GM19467 (cell line): Measurements from ENCODE around the gene SLC36A2.
"Not testable (repeated sequence)": the region's sequence is repeated elsewhere in the genome, so short reads cannot be mapped to it uniquely, and the experiment has no call there.

Source experiments
- ATAC-seq: cut with Tn5 transposase; IDR thresholded peaks from one replicate; pipeline ENCODE4 v1.9.1; 2021; ENCODE audit warnings: mild to moderate bottlenecking, moderate library complexity; ENCODE audit not compliant: unreplicated experiment

SLC36A2 gene

GRCh38 chr5:151327585-151327984, 19.8 kb downstream of the SLC36A2 start:
- no peak for ATAC-seq

DNA sequence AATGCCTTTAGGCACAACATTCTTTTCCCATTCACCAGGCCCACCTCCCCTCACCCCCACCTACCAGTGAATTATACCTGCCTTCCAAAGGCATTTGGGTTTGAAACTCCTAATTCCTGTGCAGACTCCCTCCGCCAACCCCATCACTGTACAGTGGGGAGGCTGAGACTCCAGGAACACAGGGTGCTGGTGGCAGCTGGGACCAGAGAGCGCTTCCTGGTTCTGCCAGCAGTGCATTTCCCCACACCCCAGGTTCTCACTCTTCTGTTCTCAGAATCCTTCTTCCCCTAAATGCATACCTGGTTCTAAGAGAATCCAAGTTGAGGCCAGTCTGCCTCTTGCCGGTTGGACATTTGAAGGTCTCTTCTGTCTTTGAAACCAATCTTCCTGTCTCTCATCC, 21.1 kb downstream of the SLC36A2 start:
- no peak for ATAC-seq

DNA sequence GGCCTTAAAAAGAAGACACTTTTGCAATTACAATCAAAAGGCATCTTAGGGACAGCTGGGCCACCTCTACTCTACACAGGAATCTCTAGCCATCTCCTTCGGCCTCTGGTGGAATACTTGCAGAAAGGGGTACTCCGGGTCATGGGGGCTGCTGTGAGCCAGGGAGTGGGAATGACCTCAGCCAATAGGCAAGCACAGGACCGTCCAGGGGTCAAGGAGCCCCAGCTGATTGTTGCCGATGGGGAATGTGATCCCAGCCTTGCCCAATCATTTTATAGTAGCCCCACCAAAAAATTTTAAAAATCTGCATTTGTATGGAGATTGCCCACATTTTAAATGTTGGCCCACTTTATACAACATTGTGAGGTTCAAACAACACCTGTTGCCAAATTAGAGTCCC, 26.9 kb downstream of the SLC36A2 start:
- ATAC-seq = no peak

GRCh38 chr5:151318850-151319732, 28.3 kb downstream of the SLC36A2 start:
- ATAC-seq = peak; percentile 78

GRCh38 chr5:151317871-151318270, 29.5 kb downstream of the SLC36A2 start:
- no peak for ATAC-seq

DNA sequence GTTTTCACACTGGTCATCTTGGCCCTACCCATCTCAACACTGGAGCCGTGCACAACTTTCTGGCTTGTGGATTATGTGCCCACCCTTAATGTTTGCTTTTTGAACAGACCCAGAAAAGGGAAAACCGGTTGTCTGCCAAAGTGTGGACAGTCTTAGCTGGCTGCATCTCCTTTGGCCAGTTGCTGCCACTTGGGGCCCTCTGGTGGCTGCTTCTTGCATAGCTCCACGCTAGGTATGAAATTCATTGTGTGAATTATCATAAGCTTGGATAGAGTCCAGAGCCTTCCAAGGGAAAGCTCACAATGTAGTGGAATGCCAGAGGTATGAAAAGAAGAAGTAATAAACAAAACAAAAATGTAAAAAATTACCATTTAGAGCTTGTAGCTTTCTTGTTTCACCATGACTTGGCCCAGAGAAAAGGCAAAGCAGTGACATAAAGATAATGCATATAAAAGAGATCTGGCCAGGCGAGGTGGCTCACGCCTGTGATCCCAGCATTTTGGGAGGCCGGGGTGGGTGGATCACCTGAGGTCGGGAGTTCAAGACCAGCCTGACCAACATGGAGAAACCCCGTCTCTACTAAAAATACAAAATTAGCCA, 31.3 kb downstream of the SLC36A2 start:
- peak; percentile 78 for ATAC-seq

DNA sequence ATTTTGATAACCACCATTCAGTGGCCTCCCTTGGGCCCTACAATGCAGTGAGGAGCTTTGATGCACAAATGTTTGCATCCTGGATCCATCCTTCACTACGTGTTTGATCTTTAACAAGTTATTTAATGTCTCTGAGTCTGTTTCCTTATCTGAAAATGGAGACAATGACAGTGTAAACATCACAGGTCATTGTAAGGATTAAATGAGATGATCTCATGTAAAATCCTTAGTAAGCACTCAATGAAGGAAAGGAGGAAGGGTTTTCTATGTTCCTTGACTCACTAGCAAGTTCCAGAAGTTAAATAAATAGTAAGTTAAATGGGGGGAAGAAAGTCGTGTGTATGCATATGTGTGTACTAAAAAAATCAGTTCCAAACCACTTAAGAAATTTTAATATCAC, 34.0 kb downstream of the SLC36A2 start:
- ATAC-seq = no peak

- ATAC-seq = no peak
Observed at GRCh38 chr5:151312756-151313324, 34.5 kb downstream of the SLC36A2 start.

- ATAC-seq = no peak
Observed at GRCh38 chr5:151310932-151311331, 36.4 kb downstream of the SLC36A2 start.

DNA sequence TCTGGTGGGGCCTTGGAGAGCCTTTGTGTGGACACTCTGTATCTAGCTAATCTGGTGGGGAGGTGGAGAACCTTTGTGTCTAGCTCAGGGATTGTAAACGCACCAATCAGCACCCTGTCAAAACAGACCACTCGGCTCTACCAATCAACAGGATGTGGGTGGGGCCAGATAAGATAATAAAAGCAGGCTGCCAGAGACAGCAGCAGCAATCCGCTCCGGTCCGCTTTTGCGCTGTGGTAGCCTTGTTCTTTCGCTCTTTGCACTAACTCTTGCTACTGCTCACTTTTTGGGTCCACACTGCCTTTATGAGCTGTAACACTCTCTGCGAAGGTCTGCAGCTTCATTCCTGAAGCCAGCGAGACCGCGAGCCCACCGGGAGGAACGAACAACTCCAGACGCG, 37.5 kb downstream of the SLC36A2 start:
- not testable (repeated sequence) for ATAC-seq

- ATAC-seq = not testable (repeated sequence)
Observed at GRCh38 chr5:151309266-151309665, 38.1 kb downstream of the SLC36A2 start.

DNA sequence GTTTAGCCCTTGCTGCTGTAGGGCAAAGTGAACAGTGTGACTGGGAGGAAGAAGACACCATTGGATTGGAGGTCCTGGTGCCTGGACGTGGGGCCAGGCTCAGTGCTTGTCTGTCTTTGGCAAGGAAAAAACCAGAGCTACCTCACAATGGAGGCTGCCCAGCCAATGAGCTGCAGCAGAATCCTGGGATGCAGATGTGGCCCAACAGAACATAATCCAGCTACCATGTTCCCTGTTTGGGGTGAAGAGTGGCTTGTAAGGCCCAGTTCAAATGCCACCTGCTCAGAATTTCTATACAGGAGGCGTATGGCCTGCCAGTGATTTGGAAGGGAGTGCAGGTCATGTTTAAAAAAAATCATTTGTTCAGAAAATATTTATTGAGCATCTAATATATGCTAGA, 43.7 kb downstream of the SLC36A2 start, which contains the start of gene SLC36A3:
Gene SLC36A3 (minus strand): TSS at position 101 of the 400 bp plus-strand sequence. CDS start 412 bp downstream, outside the sequence.
- no peak for ATAC-seq

DNA sequence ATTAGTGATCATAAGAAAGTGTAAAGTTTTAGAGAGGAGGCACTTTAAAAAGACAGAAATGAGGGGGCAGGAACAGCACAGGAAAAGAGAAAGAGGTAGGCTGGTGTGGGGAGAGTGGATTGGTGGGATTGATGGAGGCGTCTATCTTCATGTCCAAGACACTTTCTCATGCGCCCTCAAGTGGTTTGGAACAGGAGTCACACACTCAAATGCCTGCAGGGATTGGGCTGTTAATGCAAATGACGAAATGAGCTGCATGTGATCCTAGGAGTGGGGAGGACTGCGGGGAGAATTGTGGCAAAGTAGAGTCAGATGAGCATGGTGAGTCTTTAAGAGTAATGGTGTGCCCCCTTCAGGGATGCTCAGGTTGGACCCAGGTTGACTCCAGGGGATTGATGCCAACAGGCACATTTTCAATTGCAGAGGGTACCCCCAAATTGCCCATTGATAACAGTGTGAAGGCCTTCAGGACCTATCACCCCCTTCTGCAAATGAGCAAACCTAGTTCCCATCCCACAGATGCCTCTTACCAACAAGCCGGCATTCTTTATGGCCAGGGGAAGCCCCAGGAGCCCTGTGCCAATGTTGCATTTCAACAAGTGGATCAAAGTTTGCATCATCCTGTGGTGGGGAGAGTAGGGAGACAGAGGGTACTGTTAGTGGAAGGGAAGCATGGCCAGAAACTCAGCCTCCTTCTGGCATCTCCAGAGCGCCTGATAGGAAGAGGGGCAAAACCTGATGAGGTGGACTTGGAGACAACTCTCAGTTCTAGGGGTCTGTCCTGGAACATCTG, 49.1 kb downstream of the SLC36A2 start:
- no peak for ATAC-seq

DNA sequence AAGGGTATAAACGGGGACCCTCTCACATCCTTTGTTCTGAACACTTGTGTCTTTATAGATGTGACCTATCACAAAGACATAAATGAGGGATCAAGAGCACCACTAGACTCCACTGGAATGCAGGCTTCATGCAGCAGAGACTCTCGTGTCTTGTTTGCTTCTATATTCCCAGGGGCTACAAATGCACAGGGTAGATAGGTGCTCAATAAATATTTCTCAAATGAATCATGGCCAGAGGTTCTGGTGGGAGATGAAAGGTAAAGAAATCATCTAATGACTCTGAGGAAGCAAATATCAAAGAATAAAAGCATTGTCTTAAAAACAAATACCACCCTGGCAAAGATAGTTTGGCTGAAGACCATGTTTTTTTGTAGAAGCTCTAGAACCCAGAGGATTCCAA, 50.4 kb downstream of the SLC36A2 start:
- no peak for ATAC-seq

DNA sequence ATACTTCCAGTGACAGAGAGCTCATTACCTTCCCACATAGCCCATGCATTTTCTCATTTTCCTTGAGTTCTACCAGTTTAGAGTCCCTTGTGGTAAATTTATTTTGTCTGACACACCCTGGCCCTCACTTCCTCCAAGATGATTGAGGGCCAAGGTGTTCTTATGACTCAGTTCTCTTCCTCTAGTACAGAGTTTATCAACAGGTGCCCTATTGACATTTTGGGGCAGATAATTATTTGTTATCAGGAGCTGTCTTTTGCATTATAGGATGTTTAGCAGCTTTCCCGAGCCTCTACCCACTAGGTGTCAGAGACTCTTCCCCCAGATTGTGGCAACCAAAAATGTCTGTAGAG, 50.9 kb downstream of the SLC36A2 start:
- ATAC-seq = no peak

- ATAC-seq = no peak
Observed at GRCh38 chr5:151295791-151296477, 51.4 kb downstream of the SLC36A2 start.

DNA sequence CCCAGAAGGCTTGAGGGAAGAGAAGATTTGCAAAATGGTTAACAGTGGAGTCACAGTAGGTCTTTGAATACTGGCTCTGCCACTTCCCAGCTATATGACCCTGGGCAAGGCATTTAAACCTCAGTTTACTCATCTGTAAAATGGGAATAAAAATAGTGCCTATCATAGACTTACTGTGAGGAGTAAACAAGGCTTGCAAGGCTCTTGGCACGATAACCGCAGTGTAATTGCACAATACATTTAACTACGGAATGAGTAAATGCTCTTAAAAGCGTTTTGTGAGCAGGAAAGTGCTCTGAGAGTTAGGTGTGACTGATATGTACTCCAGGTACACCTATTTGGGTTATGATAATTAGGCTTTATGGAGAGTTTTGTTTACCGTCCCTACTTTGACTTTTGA, 52.2 kb downstream of the SLC36A2 start:
- no peak for ATAC-seq

- ATAC-seq = no peak
Observed at GRCh38 chr5:151293624-151294023, 53.7 kb downstream of the SLC36A2 start.

DNA sequence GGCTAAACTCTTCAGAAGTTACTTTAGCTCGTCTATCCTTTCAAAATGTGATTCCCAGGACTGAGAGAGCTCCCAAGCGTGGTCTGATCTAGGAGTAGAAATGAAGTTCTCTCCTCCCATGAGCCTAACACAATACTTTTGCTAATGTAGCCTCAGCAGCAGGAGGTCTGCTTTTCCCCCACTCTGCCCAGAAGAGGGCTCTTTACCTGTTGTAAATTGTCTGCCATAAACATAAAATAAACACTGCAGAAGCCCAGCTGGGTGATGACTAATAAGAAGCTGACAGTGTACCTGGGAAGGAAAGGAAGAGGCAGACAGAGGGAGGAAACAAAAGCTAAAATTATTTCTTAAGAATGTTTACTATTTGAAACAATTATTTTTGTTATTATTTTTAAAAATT, 59.2 kb downstream of the SLC36A2 start:
- ATAC-seq = peak; percentile 53

- ATAC-seq = no peak
Observed at GRCh38 chr5:151286246-151286645, 61.1 kb downstream of the SLC36A2 start.

- no peak for ATAC-seq
Observed at GRCh38 chr5:151285683-151286082, 61.7 kb downstream of the SLC36A2 start.
